Kidney (tissue), 14 donors: Measurements from ENCODE around the gene SSBP4. TPM values are rescaled to one million over a fixed set of nuclear protein-coding genes. Genes with fewer than 3 reads are reported as not detected.

ENCODE experiments used
- DNase-seq, 5 donors: peaks; one replicate each; pipeline ENCODE4 v3.0.0-alpha.2; 2013 to 2020
- FAIRE-seq: peaks from 2 replicates; lab custom pipeline; 2012; peaks lifted over from hg19 to GRCh38; lab: Jason Lieb, UNC
- H3K27ac ChIP-seq, 2 donors: one replicate each; pipeline ENCODE4 v1.7.0; 2013; ENCODE audit warnings: low read depth in 2 of 2, low read length in 2 of 2, inconsistent platforms in 1 of 2
- H3K27me3 ChIP-seq: one replicate; pipeline ENCODE4 v1.7.1; 2013; ENCODE audit warnings: low read length, inconsistent platforms; ENCODE audit not compliant: control insufficient read depth, insufficient read depth
- H3K36me3 ChIP-seq, 3 donors: one replicate each; pipeline versions ENCODE4 v1.7.0 to v1.7.1; 2013; ENCODE audit warnings: low read length in 3 of 3, control low read depth in 1 of 3, inconsistent platforms in 1 of 3; ENCODE audit not compliant: insufficient read depth in 3 of 3, control insufficient read depth in 2 of 3
- H3K4me1 ChIP-seq, 3 donors: one replicate each; pipeline versions ENCODE4 v1.7.0 to v1.7.1; 2013; ENCODE audit warnings: low read length in 3 of 3, inconsistent platforms in 1 of 3, low read depth in 1 of 3; ENCODE audit not compliant: control insufficient read depth in 2 of 3, insufficient read depth in 2 of 3
- H3K4me3 ChIP-seq, 3 donors: one replicate each; pipeline versions ENCODE4 v1.7.0 to v1.8.1; 2013; ENCODE audit warnings: low read length in 3 of 3, control low read depth in 1 of 3, inconsistent platforms in 1 of 3
- H3K9ac ChIP-seq, 3 donors: one replicate each; pipeline versions ENCODE4 v1.7.0 to v1.7.1; 2013; ENCODE audit warnings: low read length in 3 of 3, control low read depth in 1 of 3, inconsistent platforms in 1 of 3
- H3K9me3 ChIP-seq, 3 donors: one replicate each; pipeline versions ENCODE4 v1.7.0 to v1.7.1; 2013; ENCODE audit warnings: low read length in 3 of 3, control low read depth in 1 of 3, inconsistent platforms in 1 of 3; ENCODE audit not compliant: control insufficient read depth in 2 of 3, insufficient read depth in 1 of 3
- CTCF ChIP-seq: IDR thresholded peaks from 3 replicates; pipeline ENCODE4 v1.5.1; 2012; ENCODE audit warnings: mild to moderate bottlenecking, moderate library complexity, borderline replicate concordance; ENCODE audit not compliant: insufficient read depth; ENCODE audit errors: extremely low read depth
- intact Hi-C: fragments of 100-400 bp; cut with DNase I; formaldehyde crosslinking; loops from one replicate; pipeline ENCODE4 v1.11.1; 2022
- polyA plus RNA-seq: library from polyadenylated mRNA; stranded (reverse); fragments of 350-450 nt; fragmentation: Illumina TruSeq; extraction: RNeasy Lipid Tissue Mini Kit (QIAGEN cat#74804); gene quantifications from one replicate; pipeline ENCODE4 v1.2.3, GENCODE V29; 2014; ENCODE audit warnings: low read depth, low replicate concordance; ENCODE audit not compliant: insufficient read depth
- total RNA-seq: library from RNA; stranded (reverse); fragmentation: NEBNext Ultra II Directional; extraction: Animal tissue kit (Norgen Biotek cat#: 25700); gene quantifications from one replicate; pipeline ENCODE4 v1.2.1, GENCODE V29; 2021
- donor health status: control.
- donor health status: control.
- donor health status: control.
- donor health status: control.
- donor health status: control.
- donor health status: DM: yes; HTN: yes; CAD: no.
- donor health status: Normal renal cell carcinoma (clear cell type).

SSBP4 gene
- total and polyA plus RNA-seq, 2 donors from 2014 or later: 64.9 to 74.9 TPM

GRCh38 chr19:18429717-18430416 is 10.7 kb downstream of the SSBP4 start:
- H3K36me3 ChIP-seq: no peaks in the 10 kb centered on the region
- H3K27ac ChIP-seq: peak overlapping the region in 1 of 2 donors; percentile 57
- no peak overlapping the region for H3K9ac ChIP-seq
- no peaks in the 10 kb centered on the region for H3K27me3 ChIP-seq
- intact Hi-C loops: no loop called here
- TF ChIP-seq CTCF: no peak
- DNase-seq: peak in 1 of 5 donors; percentile 72
- no peak for FAIRE-seq
- no peak overlapping the region for H3K4me3 ChIP-seq
- H3K9me3 ChIP-seq: no peaks in the 10 kb centered on the region
- H3K4me1 ChIP-seq: peaks cover 0 to 9% (median 0%) of the 10 kb centered on the region in 3 donors

GRCh38 chr19:18430417-18431144 is 11.4 kb downstream of the SSBP4 start:
- TF ChIP-seq CTCF: no peak
- H3K9me3 ChIP-seq: no peaks in the 10 kb centered on the region
- DNase-seq (peak in 1 of 5 donors; percentile 79), FAIRE-seq (no peak)
- intact Hi-C loops: no loop called here
- H3K9ac ChIP-seq: no peak overlapping the region
- peaks cover 0 to 9% (median 0%) of the 10 kb centered on the region in 3 donors for H3K4me1 ChIP-seq
- no peaks in the 10 kb centered on the region for H3K36me3 ChIP-seq
- no peak overlapping the region for H3K4me3 ChIP-seq
- H3K27ac ChIP-seq: no peak overlapping the region
- H3K27me3 ChIP-seq: no peaks in the 10 kb centered on the region

GRCh38 chr19:18431351-18432197 is 12.4 kb downstream of the SSBP4 start:
- TF ChIP-seq CTCF: no peak
- DNase-seq (peak in 1 of 5 donors; percentile 80), FAIRE-seq (no peak)
- intact Hi-C loops: no loop called here
- H3K4me3 ChIP-seq: no peak overlapping the region
- no peak overlapping the region for H3K27ac ChIP-seq
- H3K27me3 ChIP-seq: no peaks in the 10 kb centered on the region
- no peak overlapping the region for H3K9ac ChIP-seq
- no peaks in the 10 kb centered on the region for H3K36me3 ChIP-seq
- H3K4me1 ChIP-seq: peaks cover 0 to 6% (median 0%) of the 10 kb centered on the region in 3 donors
- H3K9me3 ChIP-seq: no peaks in the 10 kb centered on the region
